H9 (cell line): ENCODE measurements around the gene FBXL2. TPM values are rescaled to one million over a fixed set of nuclear protein-coding genes. Genes with fewer than 3 reads are reported as not detected.

Experiments used
- DNase-seq: peaks from one replicate; pipeline ENCODE4 v3.0.0-alpha.2; 2017
- H2AFZ ChIP-seq: one replicate; pipeline ENCODE4 v1.6.1; 2013; ENCODE audit warnings: mild to moderate bottlenecking, low read length, control low read depth, moderate library complexity
- H2AK5ac ChIP-seq: 2 replicates; pipeline ENCODE4 v1.6.1; 2013; ENCODE audit warnings: low read length, control low read depth, mixed read lengths; ENCODE audit not compliant: insufficient read length
- H2BK120ac ChIP-seq: one replicate; pipeline ENCODE4 v1.6.1; 2013; ENCODE audit warnings: low read depth, mild to moderate bottlenecking, low read length, control low read depth, inconsistent platforms; ENCODE audit not compliant: poor library complexity, severe bottlenecking
- H2BK12ac ChIP-seq: 2 replicates; pipeline ENCODE4 v1.6.1; 2013; ENCODE audit warnings: low read length, control low read depth, mixed read lengths, low read depth; ENCODE audit not compliant: insufficient read length
- H2BK15ac ChIP-seq: 2 replicates; pipeline ENCODE4 v1.6.1; 2013; ENCODE audit warnings: low read depth, low read length, control low read depth
- H2BK20ac ChIP-seq: one replicate; pipeline ENCODE4 v1.6.1; 2013; ENCODE audit warnings: low read depth, mild to moderate bottlenecking, low read length, control low read depth, inconsistent platforms; ENCODE audit not compliant: poor library complexity, severe bottlenecking
- H2BK5ac ChIP-seq: 2 replicates; pipeline ENCODE4 v1.6.1; 2013; ENCODE audit warnings: low read length, control low read depth, mixed read lengths; ENCODE audit not compliant: insufficient read length
- H3K14ac ChIP-seq: 2 replicates; pipeline ENCODE4 v1.6.1; 2013; ENCODE audit warnings: low read length, control low read depth; ENCODE audit not compliant: insufficient read depth
- H3K18ac ChIP-seq: 2 replicates; pipeline ENCODE4 v1.6.1; 2013; ENCODE audit warnings: low read depth, mild to moderate bottlenecking, mixed read lengths, low read length, control low read depth; ENCODE audit not compliant: insufficient read length
- H3K23ac ChIP-seq: 2 replicates; pipeline ENCODE4 v1.6.1; 2013; ENCODE audit warnings: low read length, control low read depth, mixed read lengths, low read depth; ENCODE audit not compliant: insufficient read length
- H3K23me2 ChIP-seq: 2 replicates; pipeline ENCODE4 v1.6.1; 2013; ENCODE audit warnings: low read depth, mild to moderate bottlenecking, mixed read lengths, low read length, control low read depth; ENCODE audit not compliant: insufficient read length, poor library complexity, severe bottlenecking
- H3K27ac ChIP-seq: 2 replicates; pipeline ENCODE4 v1.5.1; 2013; ENCODE audit warnings: low read length, control low read depth, mixed read lengths, low read depth; ENCODE audit not compliant: insufficient read length
- H3K27me3 ChIP-seq: 2 replicates; pipeline ENCODE4 v1.6.1; 2013; ENCODE audit warnings: low read length, control low read depth, inconsistent platforms; ENCODE audit not compliant: insufficient read depth
- H3K4ac ChIP-seq: 2 replicates; pipeline ENCODE4 v1.6.1; 2013; ENCODE audit warnings: low read depth, mild to moderate bottlenecking, control low read depth, inconsistent platforms, low read length, moderate library complexity
- H3K4me1 ChIP-seq: 2 replicates; pipeline ENCODE4 v1.6.1; 2013; ENCODE audit warnings: low read length, control low read depth, inconsistent platforms; ENCODE audit not compliant: insufficient read depth
- H3K4me2 ChIP-seq: 2 replicates; pipeline ENCODE4 v1.6.1; 2013; ENCODE audit warnings: low read length, control low read depth, mixed read lengths; ENCODE audit not compliant: insufficient read length, insufficient read depth
- H3K56ac ChIP-seq: 2 replicates; pipeline ENCODE4 v1.6.1; 2013; ENCODE audit warnings: low read depth, mild to moderate bottlenecking, mixed read lengths, low read length, control low read depth; ENCODE audit not compliant: insufficient read length
- H3K79me1 ChIP-seq: 2 replicates; pipeline ENCODE4 v1.6.1; 2013; ENCODE audit warnings: low read depth, mild to moderate bottlenecking, moderate library complexity, low read length, control low read depth, inconsistent platforms; ENCODE audit not compliant: insufficient read depth, poor library complexity, severe bottlenecking
- H3K79me2 ChIP-seq: 2 replicates; pipeline ENCODE4 v1.6.1; 2013; ENCODE audit warnings: low read length, control low read depth, inconsistent platforms; ENCODE audit not compliant: insufficient read depth
- H3K9ac ChIP-seq: 2 replicates; pipeline ENCODE4 v1.6.1; 2013; ENCODE audit warnings: low read length, control low read depth, mixed read lengths; ENCODE audit not compliant: insufficient read length; ENCODE audit errors: extremely low read depth
- H3K9me3 ChIP-seq: one replicate; pipeline ENCODE4 v1.6.1; 2013; ENCODE audit warnings: low read depth, low read length, inconsistent platforms; ENCODE audit not compliant: control insufficient read depth
- H3T11ph ChIP-seq: one replicate; pipeline ENCODE4 v1.6.1; 2013; ENCODE audit warnings: mild to moderate bottlenecking, low read length, control low read depth, inconsistent platforms
- H4K20me1 ChIP-seq: one replicate; pipeline ENCODE4 v1.6.1; 2013; ENCODE audit not compliant: control insufficient read depth, insufficient read length, insufficient read depth
- H4K5ac ChIP-seq: 2 replicates; pipeline ENCODE4 v1.6.1; 2013; ENCODE audit warnings: low read depth, mild to moderate bottlenecking, mixed read lengths, low read length, control low read depth; ENCODE audit not compliant: insufficient read length
- H4K8ac ChIP-seq: replicated peaks from 2 replicates; pipeline ENCODE4 v1.6.1; 2013; ENCODE audit warnings: low read length, control low read depth, mixed read lengths, low read depth; ENCODE audit not compliant: insufficient read length
- H4K91ac ChIP-seq: 2 replicates; pipeline ENCODE4 v1.6.1; 2013; ENCODE audit warnings: low read depth, mild to moderate bottlenecking, moderate library complexity, mixed read lengths, low read length, control low read depth; ENCODE audit not compliant: insufficient read length
- H3K27ac Mint-ChIP-seq, 3 experiments: 2 replicates in 2 of 3; 3 replicates in 1 of 3; pipeline ENCODE4 v1.8.0; 2020 to 2021; ENCODE audit warnings: mixed read lengths in 3 of 3, mild to moderate bottlenecking in 1 of 3, moderate library complexity in 1 of 3
- H3K27me3 Mint-ChIP-seq: 2 replicates; pipeline ENCODE4 v1.8.0; 2021; ENCODE audit warnings: low read depth, mild to moderate bottlenecking, moderate library complexity, mixed read lengths
- H3K36me3 Mint-ChIP-seq, 3 experiments: 2 replicates in 2 of 3; 3 replicates in 1 of 3; pipeline ENCODE4 v1.8.0; 2020 to 2021; ENCODE audit warnings: low read depth in 3 of 3, mixed read lengths in 3 of 3; ENCODE audit not compliant: insufficient read depth in 1 of 3
- H3K4me1 Mint-ChIP-seq, 2 experiments: 2 replicates each; pipeline ENCODE4 v1.8.0; 2020; ENCODE audit warnings: mixed read lengths in 2 of 2
- H3K4me3 Mint-ChIP-seq, 2 experiments: 2 replicates in 1 of 2; 3 replicates in 1 of 2; pipeline ENCODE4 v1.8.0; 2020 to 2021; ENCODE audit warnings: mild to moderate bottlenecking in 2 of 2, mixed read lengths in 2 of 2, moderate library complexity in 1 of 2
- H3K9me3 Mint-ChIP-seq, 2 experiments: 2 replicates in 1 of 2; 3 replicates in 1 of 2; pipeline ENCODE4 v1.8.0; 2020; ENCODE audit warnings: mild to moderate bottlenecking in 2 of 2, mixed read lengths in 2 of 2, moderate library complexity in 1 of 2
- CTCF ChIP-seq: fragments of 200-600 bp; sonication (generic); conservative IDR thresholded peaks from 3 replicates; pipeline ENCODE4 v1.8.0; 2021; ENCODE audit warnings: antibody characterized with exemption, mild to moderate bottlenecking
- WGBS: extraction: QIAGEN DNeasy Blood & Tissue Kit; methylation state at CpG from one replicate; pipeline ENCODE4 v1.1.7; 2013; ENCODE audit warnings: missing lambda C conversion rate, low lambda C conversion rate, mixed read lengths; ENCODE audit not compliant: insufficient read length; ENCODE audit errors: extremely low coverage; 5-methylcytosine and 5-hydroxymethylcytosine counted together
- total RNA-seq: library from RNA; stranded (reverse); gene quantifications from 2 replicates; pipeline ENCODE4 v1.2.1, GENCODE V29; 2021

Gene FBXL2
- total RNA-seq, 1 experiment from 2014 or later = 2.7 TPM

DNA sequence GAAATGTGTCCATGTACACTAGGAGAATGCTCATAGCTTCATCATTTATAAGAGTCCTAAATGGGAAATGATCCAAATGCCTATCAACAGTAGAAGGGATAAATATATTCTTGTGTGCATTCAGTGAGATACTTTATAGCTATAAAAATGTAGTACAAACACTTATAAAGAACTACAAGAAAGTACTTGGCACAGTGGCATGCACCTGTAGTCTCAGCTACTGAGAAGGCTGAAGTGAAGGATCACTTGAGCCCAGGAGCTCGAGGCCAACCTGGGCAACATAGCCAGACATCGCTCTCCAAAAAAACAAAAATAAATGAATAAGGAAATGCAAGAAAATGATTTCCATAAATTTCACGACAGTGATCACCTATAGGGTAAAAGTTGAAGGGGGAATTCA is 3.6 kb upstream of the FBXL2 start:
- Histone ChIP-seq H3K4ac (no peak overlapping the region), H3K23ac (no peak overlapping the region), H3K23me2 (no peaks in the 10 kb centered on the region), H2BK20ac (no peak overlapping the region), H2BK12ac (no peak overlapping the region), H3K27me3 (no peaks in the 10 kb centered on the region), H2BK120ac (no peak overlapping the region), H3K56ac (no peak overlapping the region), H3K27ac (no peak overlapping the region), H4K20me1 (no peaks in the 10 kb centered on the region), H3K9me3 (no peaks in the 10 kb centered on the region), H4K8ac (no peak overlapping the region), H2BK5ac (no peak overlapping the region), H3K14ac (no peak overlapping the region), H2AFZ (no peak overlapping the region), H3K18ac (no peak overlapping the region), H4K91ac (no peak overlapping the region), H2AK5ac (no peak overlapping the region), H3K4me2 (no peak overlapping the region), H3K79me2 (no peaks in the 10 kb centered on the region), H3K79me1 (no peaks in the 10 kb centered on the region), H3K4me1 (no peaks in the 10 kb centered on the region), H2BK15ac (no peak overlapping the region), H3K9ac (no peak overlapping the region), H4K5ac (no peak overlapping the region), H3T11ph (no peak overlapping the region)
- peaks cover 8 to 10% of the 10 kb centered on the region in 2 experiments for H3K4me1 Mint-ChIP-seq
- peaks cover 3% of the 10 kb centered on the region for H3K27me3 Mint-ChIP-seq
- peaks cover 0 to 4% (median 1%) of the 10 kb centered on the region in 3 experiments; a peak in 2 of 7 replicates for H3K36me3 Mint-ChIP-seq
- H3K9me3 Mint-ChIP-seq = peaks cover 7 to 16% of the 10 kb centered on the region in 2 experiments; a peak in 4 of 5 replicates
- TF ChIP-seq CTCF = no peak
- no peak overlapping the region for H3K27ac Mint-ChIP-seq
- WGBS = no CpG with 5 or more reads among the region's 3 CpGs
- no peak for DNase-seq
- no peak overlapping the region for H3K4me3 Mint-ChIP-seq
